Activated CD4-positive, alpha-beta T cell treated with anti-CD3 and anti-CD28 coated beads, Interleukin-2, amount 10 ng/mL, durations not matched to agents 24 days and 14 days (primary cell): ENCODE measurements around the gene DAB2IP. TPM values are rescaled to one million over a fixed set of nuclear protein-coding genes. Genes with fewer than 3 reads are reported as not detected.

Source experiments
- DNase-seq: peaks from one replicate; pipeline ENCODE4 v3.0.0; 2022
- H3K27ac Mint-ChIP-seq: one replicate; pipeline ENCODE4 v1.8.0; 2022; ENCODE audit warnings: mild to moderate bottlenecking, mixed read lengths
- H3K27me3 Mint-ChIP-seq: one replicate; pipeline ENCODE4 v1.8.0; 2022; ENCODE audit warnings: mixed read lengths
- H3K36me3 Mint-ChIP-seq: one replicate; pipeline ENCODE4 v1.8.0; 2022; ENCODE audit warnings: low read depth, mild to moderate bottlenecking, mixed read lengths
- H3K4me1 Mint-ChIP-seq: one replicate; pipeline ENCODE4 v1.8.0; 2021; ENCODE audit warnings: mixed read lengths
- H3K4me3 Mint-ChIP-seq: one replicate; pipeline ENCODE4 v1.8.0; 2022; ENCODE audit warnings: mild to moderate bottlenecking, moderate library complexity, mixed read lengths
- H3K9me3 Mint-ChIP-seq: one replicate; pipeline ENCODE4 v1.8.0; 2021; ENCODE audit warnings: mixed read lengths
- intact Hi-C: fragments of 100-400 bp; cut with micrococcal nuclease; formaldehyde crosslinking; loops from one replicate; pipeline ENCODE4 v1.15.1; 2023
- total RNA-seq: library from RNA; stranded (reverse); gene quantifications from 2 replicates; pipeline ENCODE4 v1.2.3, GENCODE V29; 2022

Gene DAB2IP
- total RNA-seq, 1 donor from 2014 or later = not detected

GRCh38 chr9:121694600-121694999 lies 43.2 kb downstream of the DAB2IP start:
- Mint-ChIP-seq H3K36me3 (no peaks in the 10 kb centered on the region), H3K27me3 (peaks cover 24% of the 10 kb centered on the region), H3K4me1 (peaks cover 6% of the 10 kb centered on the region), H3K27ac (no peak overlapping the region), H3K9me3 (no peaks in the 10 kb centered on the region), H3K4me3 (no peak overlapping the region)
- DNase-seq = no peak
- intact Hi-C loops = no loop called here

- H3K4me3 Mint-ChIP-seq = no peak overlapping the region
- DNase-seq = no peak
- no peaks in the 10 kb centered on the region for H3K36me3 Mint-ChIP-seq
- H3K4me1 Mint-ChIP-seq = peaks cover 6% of the 10 kb centered on the region
- H3K27me3 Mint-ChIP-seq = peaks cover 47% of the 10 kb centered on the region
- no peak overlapping the region for H3K27ac Mint-ChIP-seq
- H3K9me3 Mint-ChIP-seq = no peaks in the 10 kb centered on the region
- intact Hi-C loops = no loop called here
Observed at GRCh38 chr9:121696930-121697329, 45.5 kb downstream of the DAB2IP start.

DNA sequence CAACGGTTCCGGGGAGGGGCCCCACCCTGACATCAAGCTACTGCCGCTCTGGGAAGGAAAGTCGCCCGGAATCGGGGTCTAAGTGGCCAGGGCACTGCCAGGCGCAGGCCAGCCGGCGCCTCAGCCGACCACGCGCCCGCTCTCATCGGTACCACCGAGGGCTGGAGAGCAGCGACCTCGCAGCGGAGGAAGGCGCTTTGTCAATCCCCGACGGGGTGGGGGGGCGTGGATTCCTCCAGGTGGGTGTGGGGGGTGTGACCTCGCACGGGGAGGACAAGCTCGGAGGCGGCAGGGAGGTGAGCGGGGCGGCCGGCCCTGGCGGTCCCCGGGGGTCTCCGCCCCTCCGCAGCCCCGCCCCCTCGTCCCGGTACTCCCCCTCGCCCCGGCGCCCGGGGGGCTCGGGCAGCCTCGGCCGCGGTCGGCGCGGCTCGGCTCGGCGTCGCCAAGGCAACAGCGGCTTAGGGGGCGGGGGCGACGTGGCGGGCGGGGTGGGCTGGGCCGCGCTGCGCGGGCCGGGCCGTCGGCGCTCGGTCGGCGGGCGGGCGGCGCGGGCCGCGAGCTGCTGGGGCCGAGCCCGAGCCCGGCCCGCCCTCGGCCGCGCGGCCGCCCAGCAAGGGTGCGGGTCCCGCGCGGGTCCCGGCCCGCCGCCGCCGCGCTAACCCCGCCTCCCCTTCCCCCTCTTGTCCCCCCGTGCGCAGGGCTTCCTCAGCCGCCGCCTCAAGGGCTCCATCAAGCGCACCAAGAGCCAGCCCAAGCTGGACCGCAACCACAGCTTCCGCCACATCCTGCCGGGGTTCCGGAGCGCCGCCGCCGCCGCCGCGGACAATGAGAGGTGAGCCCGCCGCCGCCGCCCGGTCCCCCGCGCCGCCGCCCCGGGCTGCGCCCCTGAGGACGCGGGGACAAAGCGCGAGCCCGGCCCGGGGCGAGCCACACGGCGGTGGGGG lies 47.5 kb downstream of the DAB2IP start:
- peak; percentile 91 for DNase-seq
- no peaks in the 10 kb centered on the region for H3K9me3 Mint-ChIP-seq
- no peaks in the 10 kb centered on the region for H3K36me3 Mint-ChIP-seq
- H3K27me3 Mint-ChIP-seq = peaks cover 57% of the 10 kb centered on the region
- peaks cover 6% of the 10 kb centered on the region for H3K4me1 Mint-ChIP-seq
- H3K4me3 Mint-ChIP-seq = peak overlapping the region; percentile 50
- H3K27ac Mint-ChIP-seq = no peak overlapping the region
- intact Hi-C loops = no loop called here

DNA sequence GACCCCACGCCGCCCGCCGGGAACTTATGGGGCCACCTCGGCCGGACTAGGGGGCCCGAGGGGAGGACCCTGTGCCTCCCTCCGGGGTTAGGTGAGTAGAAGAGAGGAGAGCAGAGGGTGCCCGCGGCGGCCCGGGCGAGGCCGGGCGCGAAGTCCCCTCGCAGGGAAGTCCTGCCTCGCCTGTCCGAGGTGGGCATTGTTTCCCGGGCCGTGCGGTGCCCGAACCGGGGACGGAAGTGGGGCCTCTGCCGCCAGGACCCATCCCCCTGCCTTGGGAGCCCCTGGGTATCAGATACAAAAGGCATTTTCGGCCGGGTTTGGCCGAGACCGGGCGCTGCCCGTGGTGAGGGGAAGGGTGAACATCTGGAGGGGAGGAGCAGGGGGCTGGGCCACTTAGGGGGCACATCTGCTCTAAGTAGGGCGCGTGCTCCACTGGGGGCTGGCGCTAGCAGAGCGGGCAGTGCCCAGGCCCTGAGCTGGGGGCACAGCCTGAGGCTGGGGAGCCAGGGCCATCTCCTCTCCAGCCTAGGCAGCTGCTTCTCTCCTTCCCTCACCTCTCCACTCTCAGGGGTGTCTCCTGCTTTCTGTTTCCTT lies 48.2 kb downstream of the DAB2IP start:
- intact Hi-C loops = no loop called here
- Mint-ChIP-seq H3K9me3 (no peaks in the 10 kb centered on the region), H3K27ac (no peak overlapping the region), H3K36me3 (no peaks in the 10 kb centered on the region), H3K4me3 (peak overlapping the region; percentile 19), H3K27me3 (peaks cover 65% of the 10 kb centered on the region), H3K4me1 (peaks cover 6% of the 10 kb centered on the region)
- DNase-seq = peak; percentile 59

- intact Hi-C loops = no loop called here
- H3K4me3 Mint-ChIP-seq = no peak overlapping the region
- peaks cover 70% of the 10 kb centered on the region for H3K27me3 Mint-ChIP-seq
- H3K4me1 Mint-ChIP-seq = peaks cover 6% of the 10 kb centered on the region
- H3K36me3 Mint-ChIP-seq = no peaks in the 10 kb centered on the region
- no peak overlapping the region for H3K27ac Mint-ChIP-seq
- peak; percentile 69 for DNase-seq
- no peaks in the 10 kb centered on the region for H3K9me3 Mint-ChIP-seq
Observed at GRCh38 chr9:121700165-121700831, 48.9 kb downstream of the DAB2IP start.

GRCh38 chr9:121700832-121701419 lies 49.5 kb downstream of the DAB2IP start:
- no peak for DNase-seq
- intact Hi-C loops = no loop called here
- Mint-ChIP-seq H3K4me1 (peaks cover 6% of the 10 kb centered on the region), H3K27ac (no peak overlapping the region), H3K27me3 (peaks cover 71% of the 10 kb centered on the region), H3K4me3 (no peak overlapping the region), H3K9me3 (no peaks in the 10 kb centered on the region), H3K36me3 (no peaks in the 10 kb centered on the region)

- H3K4me1 Mint-ChIP-seq = peaks cover 5% of the 10 kb centered on the region
- no peak overlapping the region for H3K27ac Mint-ChIP-seq
- DNase-seq = no peak
- no peaks in the 10 kb centered on the region for H3K9me3 Mint-ChIP-seq
- intact Hi-C loops = no loop called here
- H3K36me3 Mint-ChIP-seq = no peaks in the 10 kb centered on the region
- H3K27me3 Mint-ChIP-seq = peaks cover 69% of the 10 kb centered on the region
- no peak overlapping the region for H3K4me3 Mint-ChIP-seq
Observed at GRCh38 chr9:121701736-121702261, 50.4 kb downstream of the DAB2IP start.

DNA sequence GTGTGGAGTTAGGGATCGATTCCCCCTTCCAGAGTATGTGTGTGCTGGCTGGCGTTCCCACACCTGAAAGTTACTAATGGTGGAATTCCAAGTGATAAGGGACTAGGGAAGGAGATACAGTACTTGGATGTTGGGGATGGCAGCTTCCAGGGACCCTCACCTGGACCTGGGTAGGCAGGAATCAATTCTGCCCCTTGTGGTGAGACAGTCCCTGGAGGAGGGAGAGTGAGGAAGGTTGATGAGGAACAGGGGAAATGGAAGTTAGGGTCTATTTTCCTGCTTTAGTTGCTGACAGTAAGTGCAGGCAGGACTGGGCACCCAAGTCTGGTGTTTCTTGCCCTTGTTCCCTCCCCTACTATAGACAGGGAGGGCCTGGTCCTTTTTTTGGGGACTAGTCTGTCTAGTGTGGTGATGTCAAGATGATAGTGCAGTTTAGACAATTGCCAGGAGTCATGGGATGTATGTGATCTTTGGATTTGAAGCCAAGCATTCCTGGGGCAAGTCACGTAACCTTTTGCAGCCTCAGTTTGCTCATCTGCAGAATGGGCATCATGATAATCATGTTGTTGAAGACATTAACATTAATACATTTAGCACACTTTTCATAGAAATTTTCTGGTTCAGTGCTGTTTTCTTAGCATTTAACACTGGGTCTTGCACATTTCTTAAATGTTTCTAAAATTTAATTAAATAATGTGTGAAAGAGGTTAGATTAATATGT lies 51.7 kb downstream of the DAB2IP start:
- H3K4me3 Mint-ChIP-seq = no peak overlapping the region
- peaks cover 10% of the 10 kb centered on the region for H3K4me1 Mint-ChIP-seq
- H3K27ac Mint-ChIP-seq = no peak overlapping the region
- intact Hi-C loops = no loop called here
- no peaks in the 10 kb centered on the region for H3K9me3 Mint-ChIP-seq
- no peaks in the 10 kb centered on the region for H3K36me3 Mint-ChIP-seq
- peaks cover 55% of the 10 kb centered on the region for H3K27me3 Mint-ChIP-seq
- DNase-seq = no peak

DNA sequence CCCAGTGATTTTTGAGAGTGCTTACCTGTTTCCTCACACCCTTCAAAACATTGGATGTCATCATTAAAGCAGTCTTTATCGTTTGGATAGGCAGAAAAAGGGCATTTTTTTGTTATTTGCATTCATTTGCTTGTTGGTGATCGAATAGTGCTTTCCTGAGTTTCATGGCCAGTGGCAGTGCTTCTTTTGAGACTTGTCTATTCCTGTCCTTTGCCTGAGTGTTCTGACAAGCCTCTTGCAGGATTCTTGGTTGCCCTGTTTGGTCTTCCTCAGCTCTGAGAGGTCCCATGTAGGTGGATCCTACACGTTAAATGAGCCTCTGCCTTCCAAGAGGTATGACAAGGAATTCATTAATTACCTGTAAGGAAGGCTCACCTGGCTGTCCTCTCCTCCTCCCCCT lies 52.8 kb downstream of the DAB2IP start:
- intact Hi-C loops = no loop called here
- Mint-ChIP-seq H3K36me3 (no peaks in the 10 kb centered on the region), H3K4me1 (peaks cover 14% of the 10 kb centered on the region), H3K27me3 (peaks cover 53% of the 10 kb centered on the region), H3K9me3 (no peaks in the 10 kb centered on the region), H3K4me3 (no peak overlapping the region), H3K27ac (no peak overlapping the region)
- DNase-seq = no peak

DNA sequence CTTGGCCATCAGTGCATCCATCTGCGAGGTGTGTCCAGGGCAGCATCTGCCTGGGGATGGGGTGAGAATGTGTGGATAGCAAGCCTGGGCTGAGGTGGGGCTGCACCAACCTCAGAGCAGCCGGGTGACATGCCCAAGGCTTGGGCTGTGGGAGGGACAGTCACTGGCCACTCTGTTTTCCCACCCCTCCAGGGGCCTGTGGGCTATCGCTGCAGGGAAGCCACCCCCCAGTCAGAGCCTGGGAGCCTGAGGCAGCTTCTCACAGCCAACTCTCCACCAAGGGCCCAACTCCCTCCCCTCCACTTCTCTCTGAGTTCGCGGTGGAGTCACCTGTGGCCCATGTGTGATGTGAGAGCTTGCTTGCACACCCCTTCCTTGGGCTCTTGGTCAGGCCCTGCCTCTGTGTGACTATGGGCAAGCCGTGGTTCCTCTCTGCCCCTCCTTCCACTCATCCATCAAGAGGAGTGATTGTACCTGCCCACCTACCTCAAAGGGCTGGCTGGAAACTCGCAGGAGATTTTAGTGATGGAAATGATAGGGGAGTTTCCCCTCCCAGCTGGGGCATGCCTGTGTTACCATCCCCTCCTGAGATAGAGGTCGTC lies 54.8 kb downstream of the DAB2IP start:
- Mint-ChIP-seq H3K9me3 (no peaks in the 10 kb centered on the region), H3K4me1 (peaks cover 15% of the 10 kb centered on the region), H3K4me3 (no peak overlapping the region), H3K27me3 (peaks cover 36% of the 10 kb centered on the region), H3K27ac (no peak overlapping the region), H3K36me3 (no peaks in the 10 kb centered on the region)
- intact Hi-C loops = no loop called here
- no peak for DNase-seq

- intact Hi-C loops = no loop called here
- no peaks in the 10 kb centered on the region for H3K36me3 Mint-ChIP-seq
- H3K9me3 Mint-ChIP-seq = no peaks in the 10 kb centered on the region
- H3K4me1 Mint-ChIP-seq = peaks cover 15% of the 10 kb centered on the region
- peak; percentile 79 for DNase-seq
- no peak overlapping the region for H3K27ac Mint-ChIP-seq
- peaks cover 22% of the 10 kb centered on the region for H3K27me3 Mint-ChIP-seq
- no peak overlapping the region for H3K4me3 Mint-ChIP-seq
Observed at GRCh38 chr9:121707477-121708424, 56.3 kb downstream of the DAB2IP start.
